Lower lobe of right lung (tissue), 2 donors: ENCODE data around the gene LCN1. TPM values are rescaled to one million over a fixed set of nuclear protein-coding genes. Genes with fewer than 3 reads are reported as not detected.

Experiments used
- ATAC-seq, 2 donors: fragments of 200-7000 bp; cut with Tn5 transposase; one replicate each; pipeline ENCODE4 v1.9.1; 2020 to 2022; ENCODE audit warnings: mild to moderate bottlenecking in 2 of 2, moderate library complexity in 2 of 2
- DNase-seq: peaks from one replicate; pipeline ENCODE4 v3.0.0-alpha.2; 2020
- H3K27ac ChIP-seq: fragments of 200-600 bp; one replicate; pipeline ENCODE4 v1.8.0; 2022
- H3K27me3 ChIP-seq: fragments of 200-600 bp; one replicate; pipeline ENCODE4 v1.8.0; 2022; ENCODE audit warnings: low read depth
- H3K36me3 ChIP-seq: fragments of 200-600 bp; one replicate; pipeline ENCODE4 v1.8.0; 2022; ENCODE audit warnings: mild to moderate bottlenecking
- H3K4me1 ChIP-seq: fragments of 200-600 bp; one replicate; pipeline ENCODE4 v1.8.0; 2022
- H3K4me3 ChIP-seq: fragments of 200-600 bp; one replicate; pipeline ENCODE4 v1.8.0; 2022; ENCODE audit warnings: mild to moderate bottlenecking
- H3K9me3 ChIP-seq: fragments of 200-600 bp; one replicate; pipeline ENCODE4 v1.8.0; 2022
- CTCF ChIP-seq: fragments of 200-600 bp; IDR thresholded peaks from one replicate; pipeline ENCODE4 v1.8.0; 2022; ENCODE audit warnings: antibody characterized with exemption, mild to moderate bottlenecking
- intact Hi-C: fragments of 100-400 bp; cut with DNase I; formaldehyde crosslinking; loops from one replicate; pipeline ENCODE4 v1.11.0; 2022
- long read RNA-seq: library from polyadenylated mRNA; unstranded; transcript quantifications from one replicate; pipeline ENCODE4 v2.0.0, GENCODE V29; 2021
- total RNA-seq: library from RNA; stranded (reverse); fragmentation: NEBNext Ultra II Directional; extraction: Animal tissue kit (Norgen Biotek cat#: 25700); gene quantifications from one replicate; pipeline ENCODE4 v1.2.1, GENCODE V29; 2021
- donor health status: DM: no; HTN: yes; CAD: no; lungs with severe emphysema.

The LCN1 gene
- total RNA-seq, result not detected
- long read RNA-seq, result 0 reads

GRCh38 chr9:135520916-135521607 is at the start of gene LCN1:
Gene LCN1, plus strand, starts transcription at chr9:135521440. Its CDS starts 58 bp downstream, at chr9:135521498.
- no peak within 1 kb of the TSS for H3K4me3 ChIP-seq
- ATAC-seq, result no peak
- intact Hi-C loops, result no loop called here
- no peaks in the 10 kb centered on the region for H3K4me1 ChIP-seq
- H3K27ac ChIP-seq, result no peak within 1 kb of the TSS
- DNase-seq, result no peak
- TF ChIP-seq CTCF, result no peak
- no peaks in the 10 kb centered on the region for H3K9me3 ChIP-seq
- no peaks in the 10 kb centered on the region for H3K36me3 ChIP-seq
- H3K27me3 ChIP-seq, result peaks cover 11% of the 10 kb centered on the region

DNA sequence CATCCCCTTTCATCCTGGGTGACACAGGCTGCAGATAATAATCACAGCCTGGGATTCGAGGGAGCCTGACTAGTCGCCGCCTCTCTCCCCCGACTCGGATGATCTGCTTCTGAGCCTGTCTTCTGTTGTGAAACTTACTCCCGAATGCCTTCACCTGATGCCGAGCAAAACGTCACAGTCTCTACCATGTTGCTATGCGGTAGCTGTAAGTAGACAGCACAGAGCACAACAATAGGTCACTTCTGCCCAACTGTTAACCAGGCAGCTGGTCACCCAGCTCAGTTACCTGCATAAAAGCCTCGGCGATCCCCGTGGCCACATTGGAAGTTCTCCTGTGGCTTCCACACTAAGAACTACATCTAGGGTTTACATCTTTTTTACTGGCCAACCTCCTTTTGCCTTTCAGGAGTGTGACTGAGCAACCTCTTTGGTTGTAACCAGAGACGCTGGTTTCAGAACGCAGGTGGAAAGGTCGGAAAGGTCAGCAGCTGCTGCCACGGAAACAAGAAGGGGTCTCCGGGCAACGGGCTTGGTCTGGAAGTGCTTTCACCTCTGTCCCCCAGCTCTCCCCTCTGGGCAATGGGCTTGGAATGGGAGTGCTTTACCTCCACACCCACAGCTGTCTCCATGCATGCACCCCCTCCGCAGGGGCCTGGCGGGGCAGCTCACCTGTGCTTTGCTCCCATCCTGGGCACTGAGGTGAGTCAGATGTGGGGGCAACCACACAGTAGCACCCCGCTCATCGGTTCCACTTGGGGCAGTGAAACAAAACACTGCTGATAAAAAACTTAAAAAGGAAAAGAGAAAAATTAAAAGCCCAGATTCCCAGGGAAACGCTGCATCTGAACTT is 49.2 kb upstream of the LCN1 start:
- no peaks in the 10 kb centered on the region for H3K9me3 ChIP-seq
- no peak for ATAC-seq
- no peaks in the 10 kb centered on the region for H3K27me3 ChIP-seq
- no peak for TF ChIP-seq CTCF
- H3K36me3 ChIP-seq, result no peaks in the 10 kb centered on the region
- no peak for DNase-seq
- no peak overlapping the region for H3K27ac ChIP-seq
- no peak overlapping the region for H3K4me3 ChIP-seq
- intact Hi-C loops, result no loop called here
- H3K4me1 ChIP-seq, result no peaks in the 10 kb centered on the region

GRCh38 chr9:135473972-135474543 is 47.2 kb upstream of the LCN1 start:
- no peak for TF ChIP-seq CTCF
- H3K36me3 ChIP-seq, result no peaks in the 10 kb centered on the region
- no peaks in the 10 kb centered on the region for H3K9me3 ChIP-seq
- intact Hi-C loops, result no loop called here
- H3K27ac ChIP-seq, result no peak overlapping the region
- H3K27me3 ChIP-seq, result no peaks in the 10 kb centered on the region
- peaks cover 18% of the 10 kb centered on the region for H3K4me1 ChIP-seq
- DNase-seq (no peak), ATAC-seq (no peak)
- no peak overlapping the region for H3K4me3 ChIP-seq

DNA sequence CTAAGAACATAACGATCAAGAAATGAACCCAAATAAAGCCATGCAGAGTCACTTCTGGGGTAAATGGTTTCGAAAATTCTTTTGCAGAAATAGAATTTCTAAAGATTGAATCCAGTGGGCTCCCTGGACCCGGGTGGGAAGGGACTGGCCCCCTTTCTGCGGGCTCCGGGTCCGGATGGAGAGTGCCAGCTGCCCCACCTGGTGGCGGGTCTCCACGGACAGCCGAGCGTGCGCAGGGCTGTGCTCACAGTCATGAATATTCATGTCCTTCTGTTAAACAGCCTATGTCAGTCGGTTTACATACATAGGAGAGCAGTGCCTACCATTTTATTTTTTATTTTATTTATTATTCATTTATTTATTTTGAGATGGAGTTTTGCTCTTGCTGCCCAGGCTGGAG is 46.3 kb upstream of the LCN1 start:
- peak; percentile 52 for TF ChIP-seq CTCF
- Histone ChIP-seq H3K27me3 (no peaks in the 10 kb centered on the region), H3K9me3 (no peaks in the 10 kb centered on the region), H3K4me1 (peaks cover 18% of the 10 kb centered on the region), H3K4me3 (no peak overlapping the region), H3K36me3 (no peaks in the 10 kb centered on the region), H3K27ac (no peak overlapping the region)
- ATAC-seq (no peak), DNase-seq (peak; percentile 71)
- intact Hi-C loops, result no loop called here

DNA sequence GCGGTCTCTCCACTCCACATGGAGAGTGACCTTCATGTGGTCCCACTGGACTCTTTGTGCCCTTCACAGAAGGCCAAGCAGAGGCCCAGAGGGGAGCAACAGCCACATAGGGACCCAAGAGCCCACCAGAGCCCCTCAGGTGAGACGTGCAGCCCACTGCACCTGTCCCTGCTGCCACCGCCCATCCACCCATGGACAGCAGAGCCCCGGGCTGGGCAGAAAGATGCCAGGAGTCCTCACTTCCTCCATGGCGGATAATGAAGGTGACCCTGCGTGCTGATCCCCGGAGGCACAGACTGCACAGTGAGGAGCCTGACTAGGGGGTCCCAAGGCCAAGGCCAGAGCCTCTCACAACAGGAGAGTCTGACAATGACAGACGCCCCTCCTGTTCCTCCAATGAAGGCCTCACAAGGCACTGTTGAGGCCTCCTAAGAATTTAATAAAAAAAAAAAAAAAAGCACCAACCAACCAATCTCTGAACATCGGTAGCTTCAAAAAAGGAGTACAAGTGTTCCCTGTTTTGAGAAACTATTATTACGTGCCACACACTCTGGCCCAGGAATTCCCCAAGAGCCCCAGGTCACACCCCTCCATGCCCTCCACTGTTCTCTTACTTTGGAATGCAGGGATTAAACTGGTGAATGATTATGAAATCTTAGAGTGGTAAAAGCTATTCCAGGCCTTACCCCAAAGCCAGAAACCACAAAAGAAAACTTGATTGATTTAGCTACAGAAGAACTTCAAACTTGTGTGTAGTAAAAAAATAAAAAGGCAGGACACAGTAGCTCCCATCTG is 44.5 kb upstream of the LCN1 start:
- ATAC-seq, result peak; percentile 74 to 75
- intact Hi-C loops, result no loop called here

More for the DNA sequence above, 44.5 kb upstream of the LCN1 start:
- peak; percentile 54 for DNase-seq
- TF ChIP-seq CTCF, result no peak
- Histone ChIP-seq H3K4me1 (peaks cover 30% of the 10 kb centered on the region), H3K4me3 (no peak overlapping the region), H3K9me3 (no peaks in the 10 kb centered on the region), H3K27me3 (no peaks in the 10 kb centered on the region), H3K36me3 (no peaks in the 10 kb centered on the region), H3K27ac (peak overlapping the region; percentile 79)
